IMR-90 (cell line): ENCODE results near the gene UNC79. TPM values are rescaled to one million over a fixed set of nuclear protein-coding genes. Genes with fewer than 3 reads are reported as not detected.

Experiments used
- ATAC-seq: fragments of 200-7000 bp; cut with Tn5 transposase; 2 replicates; pipeline ENCODE4 v1.9.1; 2020; ENCODE audit warnings: low read depth, mild to moderate bottlenecking, moderate library complexity
- BruUV-seq: library from RNA; stranded (reverse); fragments of 400-500 nt; replicated peaks from 2 replicates; lab custom pipeline; 2021; lab: Mats Ljungman, UMichigan
- CTCF ChIA-PET: fragments of 300-600 bp; formaldehyde crosslinking; extraction: SDS; loops from one replicate; lab custom pipeline; 2021; ENCODE audit warnings: antibody characterized with exemption; lab: Yijun Ruan, JAX
- POLR2A ChIA-PET: fragments of 300-600 bp; sonication (Branson Sonifier 250); formaldehyde crosslinking; loops from one replicate; lab custom pipeline; 2022; ENCODE audit warnings: antibody characterized with exemption; ENCODE audit not compliant: unreplicated experiment; lab: Charles Lee
- DNase-seq: peaks from one replicate; pipeline ENCODE4 v3.0.0; 2013
- H2AFZ ChIP-seq: replicated peaks from 2 replicates; pipeline ENCODE3; 2013; ENCODE audit warnings: low read length, mild to moderate bottlenecking; ENCODE audit not compliant: poor library complexity
- H2AK5ac ChIP-seq: 2 replicates; pipeline ENCODE4 v1.6.1; 2013; ENCODE audit warnings: low read depth, low read length, inconsistent platforms
- H2AK9ac ChIP-seq: replicated peaks from 2 replicates; pipeline ENCODE3; 2013; ENCODE audit warnings: mild to moderate bottlenecking, low read depth, low read length, moderate library complexity; ENCODE audit not compliant: poor library complexity
- H2BK120ac ChIP-seq: 2 replicates; pipeline ENCODE4 v1.6.1; 2013; ENCODE audit warnings: low read depth, low read length, inconsistent platforms
- H2BK15ac ChIP-seq: 3 replicates; pipeline ENCODE4 v1.6.1; 2013; ENCODE audit warnings: low read depth, low read length, inconsistent platforms
- H2BK20ac ChIP-seq: 2 replicates; pipeline ENCODE4 v1.6.1; 2013; ENCODE audit warnings: low read depth, mild to moderate bottlenecking, inconsistent platforms, low read length, moderate library complexity
- H2BK5ac ChIP-seq: 2 replicates; pipeline ENCODE4 v1.6.1; 2013; ENCODE audit warnings: mild to moderate bottlenecking, low read depth, low read length, inconsistent platforms; ENCODE audit not compliant: poor library complexity, severe bottlenecking
- H3K14ac ChIP-seq: replicated peaks from 2 replicates; pipeline ENCODE4 v1.6.1; 2013; ENCODE audit warnings: low read depth, low read length, inconsistent platforms
- H3K18ac ChIP-seq: 2 replicates; pipeline ENCODE4 v1.6.1; 2013; ENCODE audit warnings: low read depth, low read length, control low read depth
- H3K23ac ChIP-seq: 2 replicates; pipeline ENCODE4 v1.6.1; 2013; ENCODE audit warnings: low read depth, low read length, inconsistent platforms
- H3K27ac ChIP-seq: 2 replicates; pipeline ENCODE4 v1.5.1; 2013; ENCODE audit warnings: mild to moderate bottlenecking, control low read depth, low read length; ENCODE audit not compliant: insufficient read depth
- H3K27me3 ChIP-seq: 2 replicates; pipeline ENCODE4 v1.6.1; 2013; ENCODE audit warnings: low read length; ENCODE audit not compliant: control insufficient read depth, insufficient read depth
- H3K36me3 ChIP-seq: 2 replicates; pipeline ENCODE4 v1.6.1; 2013; ENCODE audit warnings: low read length, mixed read lengths; ENCODE audit not compliant: control insufficient read depth, insufficient read depth
- H3K4ac ChIP-seq: 2 replicates; pipeline ENCODE4 v1.6.1; 2013; ENCODE audit warnings: low read depth, low read length, inconsistent platforms
- H3K4me1 ChIP-seq: 2 replicates; pipeline ENCODE4 v1.6.1; 2013; ENCODE audit warnings: low read length, mixed read lengths; ENCODE audit not compliant: control insufficient read depth, insufficient read depth
- H3K4me2 ChIP-seq: 2 replicates; pipeline ENCODE4 v1.6.1; 2013; ENCODE audit warnings: low read depth, mild to moderate bottlenecking, control low read depth, low read length, moderate library complexity
- H3K4me3 ChIP-seq: 2 replicates; pipeline ENCODE4 v1.5.1; 2013; ENCODE audit warnings: low read depth, mild to moderate bottlenecking, control low read depth, low read length, moderate library complexity; ENCODE audit not compliant: insufficient read depth
- H3K56ac ChIP-seq: 2 replicates; pipeline ENCODE4 v1.6.1; 2013; ENCODE audit warnings: low read length, inconsistent platforms; ENCODE audit not compliant: insufficient read depth; ENCODE audit errors: extremely low read depth
- H3K79me1 ChIP-seq, 2 experiments: 2 replicates each; pipeline ENCODE4 v1.6.1; 2013; ENCODE audit warnings: low read length in 2 of 2, inconsistent platforms in 1 of 2, low read depth in 1 of 2
- H3K9ac ChIP-seq: 2 replicates; pipeline ENCODE4 v1.6.1; 2013; ENCODE audit warnings: low read depth, low read length, control low read depth
- H3K9me1 ChIP-seq: 2 replicates; pipeline ENCODE4 v1.6.1; 2013; ENCODE audit warnings: low read length, inconsistent platforms; ENCODE audit not compliant: insufficient read depth
- H3K9me3 ChIP-seq: 2 replicates; pipeline ENCODE4 v1.6.1; 2013; ENCODE audit warnings: low read length; ENCODE audit not compliant: control insufficient read depth, insufficient read depth
- H4K20me1 ChIP-seq: 2 replicates; pipeline ENCODE4 v1.6.1; 2013; ENCODE audit warnings: low read length, inconsistent platforms; ENCODE audit not compliant: insufficient read depth
- H4K5ac ChIP-seq: 2 replicates; pipeline ENCODE4 v1.6.1; 2013; ENCODE audit warnings: mild to moderate bottlenecking, low read depth, low read length, control low read depth
- H4K8ac ChIP-seq, 2 experiments: 2 replicates each; pipeline ENCODE4 v1.6.1; 2013; ENCODE audit warnings: low read depth in 2 of 2, low read length in 2 of 2, control low read depth in 1 of 2, inconsistent platforms in 1 of 2
- H4K91ac ChIP-seq: 2 replicates; pipeline ENCODE4 v1.6.1; 2013; ENCODE audit warnings: low read depth, low read length, inconsistent platforms; ENCODE audit not compliant: insufficient read depth
- BHLHE40 ChIP-seq: fragments of 150-350 bp; IDR thresholded peaks from 2 replicates; pipeline ENCODE4 v1.6.1; 2016; ENCODE audit warnings: mild to moderate bottlenecking, low read depth, low read length
- CEBPB ChIP-seq: IDR thresholded peaks from 2 replicates; pipeline ENCODE4 v1.6.1; 2012; ENCODE audit warnings: low read depth, low read length, improper control_type of control experiment
- CHD1 ChIP-seq: IDR thresholded peaks from 2 replicates; pipeline ENCODE4 v1.6.1; 2012; ENCODE audit warnings: low read depth, low read length, improper control_type of control experiment
- FOS ChIP-seq: fragments of 150-350 bp; IDR thresholded peaks from 2 replicates; pipeline ENCODE4 v1.6.1; 2016; ENCODE audit warnings: low read depth, low read length
- MAFK ChIP-seq: IDR thresholded peaks from 2 replicates; pipeline ENCODE4 v1.6.1; 2012; ENCODE audit warnings: low read depth, low read length, improper control_type of control experiment
- MAZ ChIP-seq: IDR thresholded peaks from 2 replicates; pipeline ENCODE4 v1.6.1; 2012; ENCODE audit warnings: low read depth, mild to moderate bottlenecking, low read length, improper control_type of control experiment, moderate library complexity, borderline replicate concordance
- MXI1 ChIP-seq: IDR thresholded peaks from 2 replicates; pipeline ENCODE4 v1.6.1; 2012; ENCODE audit warnings: low read depth, mild to moderate bottlenecking, low read length, moderate library complexity, borderline replicate concordance
- NFE2L2 ChIP-seq: fragments of 150-350 bp; IDR thresholded peaks from 2 replicates; pipeline ENCODE4 v1.6.1; 2016; ENCODE audit warnings: low read depth, mild to moderate bottlenecking, low read length
- POLR2A ChIP-seq: IDR thresholded peaks from 2 replicates; pipeline ENCODE4 v1.6.1; 2012; ENCODE audit warnings: mild to moderate bottlenecking, low read depth, low read length
- RAD21 ChIP-seq: IDR thresholded peaks from 2 replicates; pipeline ENCODE4 v1.6.1; 2012; ENCODE audit warnings: low read length, improper control_type of control experiment
- RCOR1 ChIP-seq: IDR thresholded peaks from 2 replicates; pipeline ENCODE4 v1.6.1; 2012; ENCODE audit warnings: mild to moderate bottlenecking, low read length, improper control_type of control experiment; ENCODE audit not compliant: insufficient replicate concordance
- RFX5 ChIP-seq: IDR thresholded peaks from 2 replicates; pipeline ENCODE4 v1.8.0; 2012; ENCODE audit warnings: low read depth, mild to moderate bottlenecking, low read length, moderate library complexity
- SMC3 ChIP-seq: fragments of 150-350 bp; IDR thresholded peaks from 2 replicates; pipeline ENCODE4 v1.6.1; 2016; ENCODE audit warnings: low read depth, mild to moderate bottlenecking, antibody characterized with exemption, low read length, moderate library complexity
- WGBS, 2 experiments: methylation state at CpG; one replicate each; pipeline versions ENCODE4 v1.1.5 to v1.1.7; 2013; ENCODE audit warnings: missing lambda C conversion rate in 2 of 2; ENCODE audit not compliant: insufficient read length in 1 of 2; ENCODE audit errors: extremely low coverage in 2 of 2; 5-methylcytosine and 5-hydroxymethylcytosine counted together
- dilution Hi-C: fragments of 300-500 bp; cut with HindIII; formaldehyde crosslinking; loops from one replicate; pipeline ENCODE4 v1.14.3; 2018; ENCODE audit warnings: low sequenced_read_pairs; ENCODE audit not compliant: unreplicated experiment
- in situ Hi-C: fragments of 300-500 bp; cut with MboI; formaldehyde crosslinking; loops from 3 replicates; pipeline ENCODE4 v1.14.3; 2019; ENCODE audit warnings: low sequenced_read_pairs, inconsistent platforms, mixed read lengths
- intact Hi-C: fragments of 100-400 bp; cut with micrococcal nuclease; formaldehyde crosslinking; loops from 2 replicates; pipeline ENCODE4 v1.10.0; 2022
- polyA plus RNA-seq, 3 experiments: library from polyadenylated mRNA; depleted of rRNA; stranded (reverse); fragments of >200 nt; gene quantifications; 2 replicates each; pipeline ENCODE4 v1.2.3, GENCODE V29; 2012; ENCODE audit warnings: low replicate concordance in 1 of 3
- total RNA-seq: library from RNA; depleted of rRNA; stranded (reverse); fragments of >200 nt; gene quantifications from 2 replicates; pipeline ENCODE4 v1.2.3, GENCODE V29; 2012
- TF ChIP-seq, protein P1 (sequence below): conservative IDR thresholded peaks from 2 replicates; pipeline ENCODE4 v1.5.1; 2012; ENCODE audit warnings: mild to moderate bottlenecking, low read depth, low read length, improper control_type of control experiment
- TF ChIP-seq, protein P2 (sequence below): fragments of 150-350 bp; IDR thresholded peaks from 2 replicates; pipeline ENCODE4 v1.6.1; 2016; ENCODE audit warnings: low read depth, mild to moderate bottlenecking, low read length, moderate library complexity, borderline replicate concordance
- TF ChIP-seq, protein P3 (sequence below): fragments of 150-350 bp; IDR thresholded peaks from 2 replicates; pipeline ENCODE4 v1.6.1; 2017; ENCODE audit warnings: mild to moderate bottlenecking, antibody characterized with exemption, low read length, low read depth

UNC79 gene
- total and polyA plus RNA-seq, 2 of the 4 experiments (the other 2 are of a cell fraction): under 0.01 TPM

DNA sequence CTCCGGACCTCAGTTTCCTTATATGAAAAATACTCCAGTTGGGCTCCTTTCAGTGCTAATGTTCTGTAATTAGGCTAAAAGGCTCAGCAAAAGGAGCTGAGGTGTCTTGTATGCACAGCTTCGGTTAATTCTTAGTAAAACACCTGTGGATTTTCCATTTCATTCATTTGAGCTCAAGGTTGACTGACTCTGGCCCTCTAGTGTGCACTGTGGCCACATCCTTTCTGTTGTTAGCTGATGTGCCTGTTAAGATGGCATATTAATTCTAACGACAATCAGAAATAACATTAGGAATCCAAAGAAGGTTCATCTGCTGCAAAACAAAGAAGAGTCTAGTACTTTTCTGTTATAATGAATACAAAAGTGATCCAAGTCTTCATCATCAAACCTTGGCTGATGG lies 45.6 kb downstream of the UNC79 start:
- BruUV-seq: no TSS peak
- CTCF ChIA-PET: no interaction called here
- Histone ChIP-seq H2AK9ac (no peak overlapping the region), H4K8ac (no peak overlapping the region), H3K27ac (no peak overlapping the region), H3K23ac (no peak overlapping the region), H3K14ac (no peak overlapping the region), H3K27me3 (no peaks in the 10 kb centered on the region), H4K5ac (no peak overlapping the region), H2BK120ac (no peak overlapping the region), H4K91ac (no peak overlapping the region), H3K4ac (no peak overlapping the region), H4K20me1 (no peaks in the 10 kb centered on the region), H2BK5ac (no peak overlapping the region), H2BK15ac (no peak overlapping the region), H3K9me3 (no peaks in the 10 kb centered on the region), H3K18ac (no peak overlapping the region), H3K56ac (no peak overlapping the region), H3K79me1 (no peaks in the 10 kb centered on the region), H3K36me3 (no peaks in the 10 kb centered on the region), H3K4me2 (no peak overlapping the region), H3K4me1 (no peaks in the 10 kb centered on the region), H2AFZ (no peak overlapping the region), H3K9me1 (no peaks in the 10 kb centered on the region), H2BK20ac (no peak overlapping the region), H3K9ac (no peak overlapping the region), H2AK5ac (no peak overlapping the region), H3K4me3 (no peak overlapping the region)
- no peak for DNase-seq
- ATAC-seq: no peak
- TF ChIP-seq CEBPB (no peak), BHLHE40 (no peak), MAZ (no peak), RAD21 (no peak), POLR2A (no peak), SMC3 (no peak), CHD1 (no peak), NFE2L2 (no peak), MAFK (no peak), FOS (no peak), RFX5 (no peak), RCOR1 (no peak), MXI1 (no peak)
- TF ChIP-seq, protein P1, sequence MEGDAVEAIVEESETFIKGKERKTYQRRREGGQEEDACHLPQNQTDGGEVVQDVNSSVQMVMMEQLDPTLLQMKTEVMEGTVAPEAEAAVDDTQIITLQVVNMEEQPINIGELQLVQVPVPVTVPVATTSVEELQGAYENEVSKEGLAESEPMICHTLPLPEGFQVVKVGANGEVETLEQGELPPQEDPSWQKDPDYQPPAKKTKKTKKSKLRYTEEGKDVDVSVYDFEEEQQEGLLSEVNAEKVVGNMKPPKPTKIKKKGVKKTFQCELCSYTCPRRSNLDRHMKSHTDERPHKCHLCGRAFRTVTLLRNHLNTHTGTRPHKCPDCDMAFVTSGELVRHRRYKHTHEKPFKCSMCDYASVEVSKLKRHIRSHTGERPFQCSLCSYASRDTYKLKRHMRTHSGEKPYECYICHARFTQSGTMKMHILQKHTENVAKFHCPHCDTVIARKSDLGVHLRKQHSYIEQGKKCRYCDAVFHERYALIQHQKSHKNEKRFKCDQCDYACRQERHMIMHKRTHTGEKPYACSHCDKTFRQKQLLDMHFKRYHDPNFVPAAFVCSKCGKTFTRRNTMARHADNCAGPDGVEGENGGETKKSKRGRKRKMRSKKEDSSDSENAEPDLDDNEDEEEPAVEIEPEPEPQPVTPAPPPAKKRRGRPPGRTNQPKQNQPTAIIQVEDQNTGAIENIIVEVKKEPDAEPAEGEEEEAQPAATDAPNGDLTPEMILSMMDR: no peak
- TF ChIP-seq, protein P2, sequence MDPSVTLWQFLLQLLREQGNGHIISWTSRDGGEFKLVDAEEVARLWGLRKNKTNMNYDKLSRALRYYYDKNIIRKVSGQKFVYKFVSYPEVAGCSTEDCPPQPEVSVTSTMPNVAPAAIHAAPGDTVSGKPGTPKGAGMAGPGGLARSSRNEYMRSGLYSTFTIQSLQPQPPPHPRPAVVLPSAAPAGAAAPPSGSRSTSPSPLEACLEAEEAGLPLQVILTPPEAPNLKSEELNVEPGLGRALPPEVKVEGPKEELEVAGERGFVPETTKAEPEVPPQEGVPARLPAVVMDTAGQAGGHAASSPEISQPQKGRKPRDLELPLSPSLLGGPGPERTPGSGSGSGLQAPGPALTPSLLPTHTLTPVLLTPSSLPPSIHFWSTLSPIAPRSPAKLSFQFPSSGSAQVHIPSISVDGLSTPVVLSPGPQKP: no peak
- TF ChIP-seq, protein P3, sequence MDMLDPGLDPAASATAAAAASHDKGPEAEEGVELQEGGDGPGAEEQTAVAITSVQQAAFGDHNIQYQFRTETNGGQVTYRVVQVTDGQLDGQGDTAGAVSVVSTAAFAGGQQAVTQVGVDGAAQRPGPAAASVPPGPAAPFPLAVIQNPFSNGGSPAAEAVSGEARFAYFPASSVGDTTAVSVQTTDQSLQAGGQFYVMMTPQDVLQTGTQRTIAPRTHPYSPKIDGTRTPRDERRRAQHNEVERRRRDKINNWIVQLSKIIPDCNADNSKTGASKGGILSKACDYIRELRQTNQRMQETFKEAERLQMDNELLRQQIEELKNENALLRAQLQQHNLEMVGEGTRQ: no peak
- intact Hi-C loops: no loop called here
- no CpG with 5 or more reads among the region's 3 CpGs for WGBS, 2 experiments
- POLR2A ChIA-PET: no interaction called here
- in situ Hi-C loops: no loop called here
- dilution Hi-C loops: no loop called here
